COLO829 (cell line): ENCODE results near the gene MAD1L1.
A peak's percentile ranks its signal among the peaks of the same experiment; 100 is the strongest.

Experiments used
- DNase-seq: peaks from one replicate; pipeline ENCODE4 v3.0.0; 2012; ENCODE audit warnings: low spot score

Gene MAD1L1

GRCh38 chr7:2029211-2029905, 203.4 kb downstream of the MAD1L1 start:
- DNase-seq, result no peak

GRCh38 chr7:2028733-2029132, 204.0 kb downstream of the MAD1L1 start:
- DNase-seq, result no peak

GRCh38 chr7:2025188-2025587, 207.6 kb downstream of the MAD1L1 start:
- DNase-seq, result no peak

GRCh38 chr7:2024567-2024918, 208.2 kb downstream of the MAD1L1 start:
- no peak for DNase-seq

GRCh38 chr7:2023877-2024566, 208.7 kb downstream of the MAD1L1 start:
- no peak for DNase-seq

- DNase-seq, result no peak
These were observed 210.0 kb downstream of the MAD1L1 start for GRCh38 chr7:2022737-2023250.

GRCh38 chr7:2022021-2022409, 210.7 kb downstream of the MAD1L1 start:
- DNase-seq, result no peak

- DNase-seq, result no peak
These were observed 212.8 kb downstream of the MAD1L1 start for GRCh38 chr7:2019711-2020511.

GRCh38 chr7:2019461-2019710, 213.4 kb downstream of the MAD1L1 start:
- no peak for DNase-seq

GRCh38 chr7:2018569-2019460, 213.9 kb downstream of the MAD1L1 start:
- peak; percentile 21 for DNase-seq

- no peak for DNase-seq
These were observed 214.7 kb downstream of the MAD1L1 start for GRCh38 chr7:2017914-2018568.

- no peak for DNase-seq
These were observed 215.3 kb downstream of the MAD1L1 start for GRCh38 chr7:2017481-2017891.

- no peak for DNase-seq
These were observed 215.8 kb downstream of the MAD1L1 start for GRCh38 chr7:2016761-2017480.

- DNase-seq, result no peak
These were observed 216.6 kb downstream of the MAD1L1 start for GRCh38 chr7:2016021-2016631.

- DNase-seq, result no peak
These were observed 217.4 kb downstream of the MAD1L1 start for GRCh38 chr7:2015251-2015871.

- no peak for DNase-seq
These were observed 218.1 kb downstream of the MAD1L1 start for GRCh38 chr7:2014391-2015241.

- no peak for DNase-seq
These were observed 219.1 kb downstream of the MAD1L1 start for GRCh38 chr7:2013381-2014311.

GRCh38 chr7:2012981-2013380, 219.8 kb downstream of the MAD1L1 start:
- no peak for DNase-seq
